C4-2B (cell line): ENCODE results near the gene TMEM82.

ENCODE experiments used
- ZFX ChIP-seq: fragments of 450-650 bp; IDR thresholded peaks from 2 replicates; pipeline ENCODE4 v1.6.1; 2017
- TF ChIP-seq, protein P1 (sequence below): fragments of 450-650 bp; conservative IDR thresholded peaks from 2 replicates; pipeline ENCODE4 v1.5.1; 2017; ENCODE audit warnings: mild to moderate bottlenecking

DNA sequence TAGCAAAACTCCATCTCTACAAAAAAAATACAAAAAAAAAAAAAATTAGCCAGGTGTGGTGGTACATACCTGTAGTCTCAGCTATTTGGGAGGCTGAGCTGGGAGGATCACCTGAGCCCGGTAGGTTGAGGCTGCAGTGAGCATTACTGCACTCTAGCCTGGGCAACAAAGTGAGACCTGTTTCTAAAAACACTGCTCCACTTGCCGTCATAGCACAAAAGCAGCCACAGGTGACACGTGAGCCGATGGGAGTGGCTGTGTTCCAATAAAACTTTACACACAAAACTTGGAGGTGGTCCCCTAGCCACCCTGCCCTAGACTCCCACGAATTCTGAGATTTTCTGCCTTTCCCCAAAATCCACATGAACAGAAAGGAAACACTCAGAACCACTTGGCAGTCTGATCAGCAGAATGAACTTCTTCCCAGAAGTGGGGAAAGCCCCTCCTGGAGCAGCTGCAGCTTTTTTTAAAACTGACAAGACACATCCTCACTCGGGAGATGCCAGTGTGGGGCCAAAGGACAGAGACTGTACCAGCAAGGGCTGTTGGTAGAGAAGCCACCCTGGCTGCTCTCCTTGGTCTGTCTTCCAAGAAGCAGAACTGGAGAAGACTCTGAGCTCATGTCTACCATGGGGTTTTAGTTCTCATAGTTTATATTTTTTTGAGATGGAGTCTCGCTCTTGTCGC, 34.9 kb upstream of the TMEM82 start:
- TF ChIP-seq ZFX, result no peak
- TF ChIP-seq, protein P1, sequence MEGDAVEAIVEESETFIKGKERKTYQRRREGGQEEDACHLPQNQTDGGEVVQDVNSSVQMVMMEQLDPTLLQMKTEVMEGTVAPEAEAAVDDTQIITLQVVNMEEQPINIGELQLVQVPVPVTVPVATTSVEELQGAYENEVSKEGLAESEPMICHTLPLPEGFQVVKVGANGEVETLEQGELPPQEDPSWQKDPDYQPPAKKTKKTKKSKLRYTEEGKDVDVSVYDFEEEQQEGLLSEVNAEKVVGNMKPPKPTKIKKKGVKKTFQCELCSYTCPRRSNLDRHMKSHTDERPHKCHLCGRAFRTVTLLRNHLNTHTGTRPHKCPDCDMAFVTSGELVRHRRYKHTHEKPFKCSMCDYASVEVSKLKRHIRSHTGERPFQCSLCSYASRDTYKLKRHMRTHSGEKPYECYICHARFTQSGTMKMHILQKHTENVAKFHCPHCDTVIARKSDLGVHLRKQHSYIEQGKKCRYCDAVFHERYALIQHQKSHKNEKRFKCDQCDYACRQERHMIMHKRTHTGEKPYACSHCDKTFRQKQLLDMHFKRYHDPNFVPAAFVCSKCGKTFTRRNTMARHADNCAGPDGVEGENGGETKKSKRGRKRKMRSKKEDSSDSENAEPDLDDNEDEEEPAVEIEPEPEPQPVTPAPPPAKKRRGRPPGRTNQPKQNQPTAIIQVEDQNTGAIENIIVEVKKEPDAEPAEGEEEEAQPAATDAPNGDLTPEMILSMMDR, result no peak
